Sigmoid colon (tissue), 4 donors: ENCODE measurements around the gene SYNGAP1.

ENCODE experiments used
- POLR2A ChIP-seq, 2 donors: fragments of 450-650 bp; IDR thresholded peaks; one replicate each; pipeline ENCODE4 v1.6.1; 2016; ENCODE audit warnings: antibody characterized with exemption in 2 of 2, mild to moderate bottlenecking in 2 of 2, moderate library complexity in 2 of 2
- POLR2AphosphoS5 ChIP-seq, 4 donors: sonication (generic); formaldehyde crosslinking; IDR thresholded peaks; one replicate each; pipeline ENCODE4 v1.6.1; 2017; ENCODE audit warnings: antibody characterized with exemption in 4 of 4
- TF ChIP-seq, protein P1 (sequence below), 4 experiments: fragments of 450-650 bp in 3 of 4; fragments of 200-600 bp in 1 of 4; IDR thresholded peaks; one replicate each; pipeline ENCODE4 v1.5.1; 2016 to 2019; ENCODE audit warnings: antibody characterized with exemption in 4 of 4, mild to moderate bottlenecking in 3 of 4, moderate library complexity in 2 of 4

DNA sequence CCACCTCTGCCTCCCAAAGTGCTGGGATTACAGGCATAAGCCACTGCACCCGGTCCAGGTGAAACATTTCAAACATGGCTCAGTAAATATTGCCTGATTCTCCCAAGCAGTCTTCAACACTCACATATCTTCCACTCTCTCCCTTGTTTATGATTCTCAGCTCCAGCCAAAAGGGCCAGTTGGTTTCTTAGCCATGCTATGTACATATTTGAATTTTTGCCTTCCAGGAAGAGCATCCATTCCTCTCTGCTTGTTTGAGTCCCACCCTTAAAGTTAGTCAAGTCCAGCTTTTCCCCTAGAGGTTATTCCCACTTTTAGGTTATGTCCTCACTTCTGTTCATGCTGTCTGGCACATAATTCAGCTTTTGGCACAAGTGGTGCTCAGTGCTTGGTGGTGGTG is 22.3 kb upstream of the SYNGAP1 start:
- TF ChIP-seq POLR2A (IDR thresholded peaks at IDR 0.05) (no peak), POLR2AphosphoS5 (IDR thresholded peaks at IDR 0.05) (no peak)
- TF ChIP-seq, protein P1, sequence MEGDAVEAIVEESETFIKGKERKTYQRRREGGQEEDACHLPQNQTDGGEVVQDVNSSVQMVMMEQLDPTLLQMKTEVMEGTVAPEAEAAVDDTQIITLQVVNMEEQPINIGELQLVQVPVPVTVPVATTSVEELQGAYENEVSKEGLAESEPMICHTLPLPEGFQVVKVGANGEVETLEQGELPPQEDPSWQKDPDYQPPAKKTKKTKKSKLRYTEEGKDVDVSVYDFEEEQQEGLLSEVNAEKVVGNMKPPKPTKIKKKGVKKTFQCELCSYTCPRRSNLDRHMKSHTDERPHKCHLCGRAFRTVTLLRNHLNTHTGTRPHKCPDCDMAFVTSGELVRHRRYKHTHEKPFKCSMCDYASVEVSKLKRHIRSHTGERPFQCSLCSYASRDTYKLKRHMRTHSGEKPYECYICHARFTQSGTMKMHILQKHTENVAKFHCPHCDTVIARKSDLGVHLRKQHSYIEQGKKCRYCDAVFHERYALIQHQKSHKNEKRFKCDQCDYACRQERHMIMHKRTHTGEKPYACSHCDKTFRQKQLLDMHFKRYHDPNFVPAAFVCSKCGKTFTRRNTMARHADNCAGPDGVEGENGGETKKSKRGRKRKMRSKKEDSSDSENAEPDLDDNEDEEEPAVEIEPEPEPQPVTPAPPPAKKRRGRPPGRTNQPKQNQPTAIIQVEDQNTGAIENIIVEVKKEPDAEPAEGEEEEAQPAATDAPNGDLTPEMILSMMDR (IDR thresholded peaks at IDR 0.05) = no peak
